B cell (primary cell): ENCODE measurements around the gene OR51M1. TPM values are rescaled to one million over a fixed set of nuclear protein-coding genes. Genes with fewer than 3 reads are reported as not detected.
"Not testable (repeated sequence)": the region's sequence is repeated elsewhere in the genome, so short reads cannot be mapped to it uniquely, and the experiment has no call there.

Source experiments
- ATAC-seq: fragments of 200-7000 bp; cut with Tn5 transposase; one replicate; pipeline ENCODE4 v1.10.0; 2021; ENCODE audit warnings: low read depth, mild to moderate bottlenecking, moderate number of reproducible peaks, moderate library complexity
- CTCF ChIA-PET: fragments of 350-600 bp; sonication (Branson Sonifier 250); formaldehyde crosslinking; loops from one replicate; lab custom pipeline; 2021; ENCODE audit warnings: antibody characterized with exemption, inconsistent platforms; lab: Charles Lee
- POLR2A ChIA-PET: fragments of 350-600 bp; sonication (Branson Sonifier 250); formaldehyde crosslinking; loops from one replicate; lab custom pipeline; 2021; ENCODE audit warnings: antibody characterized with exemption; lab: Charles Lee
- DNase-seq: peaks from one replicate; pipeline ENCODE4 v3.0.0; 2013
- H2AFZ ChIP-seq: 2 replicates; pipeline ENCODE4 v1.6.1; 2012; ENCODE audit warnings: mild to moderate bottlenecking, low read depth, low read length; ENCODE audit not compliant: insufficient read depth, poor library complexity, severe bottlenecking
- H3K27ac ChIP-seq, 2 donors: 1 replicate in 1 of 2; 2 replicates in 1 of 2; pipeline ENCODE4 v1.5.1; 2012 to 2013; ENCODE audit warnings: low read length in 2 of 2, mild to moderate bottlenecking in 2 of 2, moderate library complexity in 1 of 2
- H3K27me3 ChIP-seq, 4 experiments: fragments of 200-600 bp in 1 of 4; sonication (generic) in 1 of 4; replicated peaks in 1 of 4; 1 replicate in 2 of 4; 2 replicates in 2 of 4; pipeline versions ENCODE4 v1.6.1 to v1.7.0; 2013 to 2016; ENCODE audit warnings: low read length in 3 of 4, mild to moderate bottlenecking in 2 of 4, mixed read lengths in 1 of 4, moderate library complexity in 1 of 4; ENCODE audit not compliant: insufficient read depth in 4 of 4, control insufficient read depth in 3 of 4; ENCODE audit errors: control extremely low read depth in 1 of 4
- H3K36me3 ChIP-seq, 2 experiments: replicated peaks in 1 of 2; 1 replicate in 1 of 2; 2 replicates in 1 of 2; pipeline versions ENCODE4 v1.6.1 to v1.7.1; 2013; ENCODE audit warnings: low read length in 1 of 2; ENCODE audit not compliant: insufficient read depth in 2 of 2, control insufficient read depth in 1 of 2; ENCODE audit errors: control extremely low read depth in 1 of 2, extremely low read depth in 1 of 2
- H3K4me1 ChIP-seq, 2 donors: fragments of 200-600 bp in 1 of 2; sonication (generic) in 1 of 2; 1 replicate in 1 of 2; 2 replicates in 1 of 2; pipeline versions ENCODE4 v1.5.1 to v1.6.1; 2013 to 2017; ENCODE audit warnings: low read length in 2 of 2; ENCODE audit not compliant: control insufficient read depth in 2 of 2, insufficient read depth in 2 of 2
- H3K4me2 ChIP-seq: replicated peaks from 2 replicates; pipeline ENCODE3; 2012; ENCODE audit warnings: mild to moderate bottlenecking, low read depth, low read length; ENCODE audit not compliant: poor library complexity, severe bottlenecking
- H3K4me3 ChIP-seq, 5 experiments: fragments of 200-600 bp in 1 of 5; sonication (generic) in 1 of 5; 1 replicate in 3 of 5; 2 replicates in 2 of 5; pipeline versions ENCODE4 v1.5.1 to v1.7.0; 2011 to 2016; ENCODE audit warnings: low read length in 4 of 5, mild to moderate bottlenecking in 4 of 5, low read depth in 2 of 5, control low read depth in 1 of 5, moderate library complexity in 1 of 5; ENCODE audit not compliant: insufficient read depth in 1 of 5; ENCODE audit errors: control extremely low read depth in 1 of 5, extremely low read depth in 1 of 5
- H3K79me2 ChIP-seq: fragments of 200-600 bp; sonication (generic); one replicate; pipeline ENCODE4 v1.6.0; 2016; ENCODE audit warnings: low read length; ENCODE audit not compliant: control insufficient read depth, insufficient read depth
- H3K9ac ChIP-seq: fragments of 200-600 bp; sonication (generic); 2 replicates; pipeline ENCODE4 v1.6.1; 2017; ENCODE audit warnings: mild to moderate bottlenecking, low read length, moderate library complexity
- H3K9me3 ChIP-seq, 3 donors: one replicate each; pipeline versions ENCODE4 v1.6.1 to v1.7.1; 2013; ENCODE audit warnings: low read length in 2 of 3; ENCODE audit not compliant: control insufficient read depth in 2 of 3, insufficient read depth in 1 of 3; ENCODE audit errors: control extremely low read depth in 1 of 3
- H4K20me1 ChIP-seq: 2 replicates; pipeline ENCODE4 v1.6.0; 2012; ENCODE audit warnings: mild to moderate bottlenecking, low read length; ENCODE audit not compliant: insufficient read depth, control insufficient read depth, poor library complexity, severe bottlenecking
- H3K27ac Mint-ChIP-seq: one replicate; pipeline ENCODE4 v1.8.0; 2021; ENCODE audit warnings: mixed read lengths
- H3K27me3 Mint-ChIP-seq: one replicate; pipeline ENCODE4 v1.8.0; 2021; ENCODE audit warnings: mixed read lengths
- H3K4me1 Mint-ChIP-seq: one replicate; pipeline ENCODE4 v1.8.0; 2021; ENCODE audit warnings: mixed read lengths
- H3K4me3 Mint-ChIP-seq: one replicate; pipeline ENCODE4 v1.8.0; 2021; ENCODE audit warnings: mixed read lengths
- H3K9me3 Mint-ChIP-seq: one replicate; pipeline ENCODE4 v1.8.0; 2022; ENCODE audit warnings: mixed read lengths; ENCODE audit not compliant: insufficient read depth
- CTCF ChIP-seq: fragments of 200-600 bp; IDR thresholded peaks from one replicate; pipeline ENCODE4 v1.8.0; 2022; ENCODE audit warnings: antibody characterized with exemption, mild to moderate bottlenecking
- EZH2 ChIP-seq: IDR thresholded peaks from 2 replicates; pipeline ENCODE4 v1.6.1; 2012; ENCODE audit warnings: borderline replicate concordance, low read depth, mild to moderate bottlenecking, moderate library complexity, low read length; ENCODE audit not compliant: insufficient read depth, poor library complexity, severe bottlenecking
- WGBS: methylation state at CpG from one replicate; pipeline ENCODE4 v1.1.5; 2013; ENCODE audit warnings: missing lambda C conversion rate; ENCODE audit not compliant: insufficient coverage; 5-methylcytosine and 5-hydroxymethylcytosine counted together
- intact Hi-C: fragments of 100-400 bp; cut with micrococcal nuclease; formaldehyde crosslinking; loops from one replicate; pipeline ENCODE4 v1.10.0; 2022
- polyA plus RNA-seq: library from polyadenylated mRNA; depleted of rRNA; stranded (reverse); fragments of >200 nt; gene quantifications from 2 replicates; pipeline ENCODE4 v1.2.3, GENCODE V29; 2012
- total RNA-seq, 2 donors: library from RNA; stranded (reverse); fragments of 120-200 nt in 1 of 2; gene quantifications; 1 replicate in 1 of 2; 2 replicates in 1 of 2; pipeline versions ENCODE4 v1.2.3 to v1.2.4, GENCODE V29; 2013 to 2022

OR51M1 gene
- total and polyA plus RNA-seq, 2 donors (not counting 1 experiment from before 2014, with no cell fraction given): not detected

DNA sequence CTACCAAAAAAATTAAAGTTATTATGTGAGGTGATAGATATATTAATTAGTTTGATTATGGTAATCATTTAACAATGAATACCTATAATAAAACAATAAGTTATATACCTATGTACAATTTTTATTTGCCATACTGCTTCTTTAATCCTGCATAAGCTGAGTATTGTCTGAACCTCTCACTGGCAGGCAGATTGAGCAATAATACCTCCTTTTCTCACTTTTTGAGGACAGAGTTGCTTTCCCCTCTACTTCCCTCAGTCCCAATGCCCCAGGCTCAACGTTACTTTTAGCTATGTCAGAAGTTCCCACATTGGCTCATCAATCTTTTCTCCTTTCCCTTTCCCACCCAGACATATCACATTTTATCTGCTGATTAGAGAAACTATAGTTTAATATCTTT, 34.1 kb upstream of the OR51M1 start:
- H3K4me2 ChIP-seq: no peak overlapping the region
- Mint-ChIP-seq H3K27me3 (peaks cover 8% of the 10 kb centered on the region), H3K4me3 (no peak overlapping the region), H3K27ac (no peak overlapping the region), H3K9me3 (no peaks in the 10 kb centered on the region), H3K4me1 (no peaks in the 10 kb centered on the region)
- no peak overlapping the region for H3K4me3 ChIP-seq
- WGBS: no CpG with 5 or more reads among the region's 1 CpG
- H3K79me2 ChIP-seq: no peaks in the 10 kb centered on the region
- ChIA-PET POLR2A (no interaction called here), CTCF (no interaction called here)
- H3K27ac ChIP-seq: no peak overlapping the region
- H3K27me3 ChIP-seq: no peaks in the 10 kb centered on the region
- no peaks in the 10 kb centered on the region for H3K9me3 ChIP-seq
- H3K4me1 ChIP-seq: no peaks in the 10 kb centered on the region
- no peak overlapping the region for H3K9ac ChIP-seq
- ATAC-seq: no peak
- intact Hi-C loops: no loop called here
- no peak overlapping the region for H2AFZ ChIP-seq
- no peaks in the 10 kb centered on the region for H3K36me3 ChIP-seq
- H4K20me1 ChIP-seq: no peaks in the 10 kb centered on the region
- TF ChIP-seq EZH2 (no peak), CTCF (no peak)
- DNase-seq: no peak

DNA sequence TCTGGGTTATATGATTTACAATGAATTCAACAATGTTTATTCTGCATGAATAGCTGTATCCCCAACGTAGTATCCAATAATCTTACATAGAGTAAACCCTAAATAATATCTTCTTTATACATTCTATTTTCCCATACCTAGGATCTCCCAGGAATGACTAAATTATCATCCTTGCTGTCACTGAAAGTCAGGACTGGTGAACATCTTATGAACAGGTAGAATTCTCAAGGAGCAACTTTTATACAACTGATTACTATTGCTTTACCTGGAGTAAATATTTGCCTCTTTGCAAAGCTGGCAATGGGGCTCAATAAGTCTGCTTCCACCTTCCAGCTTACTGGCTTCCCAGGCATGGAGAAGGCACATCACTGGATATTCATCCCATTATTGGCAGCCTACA, 32.4 kb upstream of the OR51M1 start, which contains the start of gene OR51B6:
TSS of gene OR51B6 (plus strand) at position 301 of the 400 bp plus-strand sequence. CDS start at position 301, 0 bp downstream.
- Mint-ChIP-seq H3K27ac (no peak within 1 kb of the TSS), H3K4me3 (no peak within 1 kb of the TSS), H3K4me1 (no peaks in the 10 kb centered on the region), H3K9me3 (no peaks in the 10 kb centered on the region), H3K27me3 (peaks cover 8% of the 10 kb centered on the region)
- no peak for ATAC-seq
- Histone ChIP-seq H3K4me3 (no peak within 1 kb of the TSS), H3K36me3 (no peaks in the 10 kb centered on the region), H3K4me1 (no peaks in the 10 kb centered on the region), H4K20me1 (no peaks in the 10 kb centered on the region), H3K79me2 (no peaks in the 10 kb centered on the region), H2AFZ (no peak within 1 kb of the TSS), H3K27ac (no peak within 1 kb of the TSS), H3K4me2 (no peak within 1 kb of the TSS), H3K9ac (no peak within 1 kb of the TSS), H3K9me3 (no peaks in the 10 kb centered on the region), H3K27me3 (no peaks in the 10 kb centered on the region)
- TF ChIP-seq CTCF: no peak
- TF ChIP-seq EZH2: no peak
- CTCF ChIA-PET: no interaction called here
- DNase-seq: no peak
- whole genome bisulfite sequencing: no CpG with 5 or more reads among the region's 1 CpG
- POLR2A ChIA-PET: no interaction called here
- intact Hi-C loops: no loop called here

DNA sequence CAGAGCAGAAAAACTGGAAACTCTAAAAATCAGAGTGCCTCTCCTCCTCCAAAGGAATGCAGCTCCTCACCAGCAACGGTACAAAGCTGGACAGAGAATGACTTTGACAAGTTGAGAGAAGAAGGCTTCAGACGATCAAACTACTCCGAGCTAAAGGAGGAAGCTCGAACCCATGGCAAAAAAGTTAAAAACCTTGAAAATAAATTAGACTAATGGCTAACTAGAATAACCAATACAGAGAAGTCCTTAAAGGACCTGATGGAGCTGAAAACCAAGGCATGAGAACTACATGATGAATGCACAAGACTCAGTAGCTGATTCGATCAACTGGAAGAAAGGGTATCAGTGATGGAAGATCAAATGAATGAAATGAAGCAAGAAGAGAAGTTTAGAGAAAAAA, 27.6 kb upstream of the OR51M1 start:
- H3K27me3 ChIP-seq, DNase-seq, H3K27me3 Mint-ChIP-seq, H3K4me1 Mint-ChIP-seq, H2AFZ ChIP-seq, H3K9me3 ChIP-seq, CTCF ChIA-PET, H3K79me2 ChIP-seq, H3K27ac ChIP-seq, H3K4me3 ChIP-seq, H3K36me3 ChIP-seq, H4K20me1 ChIP-seq, H3K4me3 Mint-ChIP-seq, H3K9ac ChIP-seq, intact Hi-C loops, H3K4me2 ChIP-seq, H3K27ac Mint-ChIP-seq, ATAC-seq, POLR2A ChIA-PET, H3K9me3 Mint-ChIP-seq, H3K4me1 ChIP-seq: not testable (repeated sequence)
- no CpG with 5 or more reads among the region's 5 CpGs for WGBS
